Motor neuron (in vitro differentiated cells): Measurements from ENCODE around the gene SYT8. TPM values are rescaled to one million over a fixed set of nuclear protein-coding genes. Genes with fewer than 3 reads are reported as not detected.

ENCODE experiments used
- ATAC-seq, 8 experiments: fragments of 200-7000 bp; cut with Tn5 transposase; replicated peaks in 6 of 8; 2 replicates each; pipeline ENCODE4 v1.8.0; 2021; ENCODE audit warnings: mild to moderate bottlenecking in 8 of 8, moderate library complexity in 8 of 8
- H3K27ac ChIP-seq, 2 donors: fragments of 250-450 bp; sonication (Bioruptor Pico); 2 replicates each; pipeline ENCODE4 v1.9.0; 2021; ENCODE audit warnings: antibody characterized with exemption in 2 of 2, mild to moderate bottlenecking in 2 of 2, moderate library complexity in 1 of 2
- H3K4me1 ChIP-seq, 2 donors: fragments of 250-450 bp; sonication (Bioruptor Pico); replicated peaks in 1 of 2; 2 replicates each; pipeline ENCODE4 v1.6.1; 2021; ENCODE audit warnings: antibody characterized with exemption in 2 of 2, mild to moderate bottlenecking in 2 of 2, moderate library complexity in 1 of 2
- H3K4me3 ChIP-seq, 5 donors: fragments of 250-450 bp; sonication (Bioruptor Pico); 2 replicates each; pipeline ENCODE4 v1.9.0; 2021; ENCODE audit warnings: antibody characterized with exemption in 5 of 5, mild to moderate bottlenecking in 5 of 5, moderate library complexity in 4 of 5
- WGBS, 10 experiments: fragments of 450-650 bp; shearing (Covaris generic); methylation state at CpG; one replicate each; pipeline ENCODE4 v1.0.0; 2022; 5-methylcytosine and 5-hydroxymethylcytosine counted together
- in situ Hi-C, 9 experiments: fragments of 400-800 bp; cut with MboI; loops; one replicate each; pipeline ENCODE4 v1.15.0; 2021; ENCODE audit warnings: low sequenced_read_pairs in 9 of 9, low pct_unique_long_range_greater_than_20kb in 2 of 9; ENCODE audit not compliant: unreplicated experiment in 9 of 9
- total RNA-seq, 8 experiments: library from RNA; unstranded; fragments of 300-600 nt; gene quantifications; 2 replicates each; pipeline versions ENCODE4 v1.2.3 to v1.2.4, GENCODE V29; 2022

The SYT8 gene
- total RNA-seq, 8 experiments from 2014 or later = 0.27 to 2.0 (median 0.66) TPM; not detected in 3

GRCh38 chr11:1844221-1845094 lies 9.7 kb downstream of the SYT8 start:
- Histone ChIP-seq H3K4me3 (no peak overlapping the region), H3K27ac (no peak overlapping the region), H3K4me1 (no peaks in the 10 kb centered on the region)
- whole genome bisulfite sequencing, 10 experiments = 20 to 100% (median 74%) methylated on average over 1 to 9 of the region's 23 CpGs; no CpG with 5 or more reads in 2 of the 10 experiments
- in situ Hi-C loops = loop anchor here in 1 of 9 experiments (25.0 kb wide), 1 partner anchor 182 kb away; no protein-coding TSS in a partner anchor
- peak in 2 of 8 experiments; percentile 84 to 91 for ATAC-seq

- Histone ChIP-seq H3K4me3 (no peak overlapping the region), H3K4me1 (no peaks in the 10 kb centered on the region), H3K27ac (no peak overlapping the region)
- no peak for ATAC-seq
- WGBS, 10 experiments = 0 to 86% (median 50%) methylated on average over 1 of the region's 1 CpG; no CpG with 5 or more reads in 3 of the 10 experiments
- in situ Hi-C loops = loop anchor here in 1 of 9 experiments (25.0 kb wide), 1 partner anchor 183 kb away; no protein-coding TSS in a partner anchor
Measured at GRCh38 chr11:1845095-1845429, 10.3 kb downstream of the SYT8 start.

DNA sequence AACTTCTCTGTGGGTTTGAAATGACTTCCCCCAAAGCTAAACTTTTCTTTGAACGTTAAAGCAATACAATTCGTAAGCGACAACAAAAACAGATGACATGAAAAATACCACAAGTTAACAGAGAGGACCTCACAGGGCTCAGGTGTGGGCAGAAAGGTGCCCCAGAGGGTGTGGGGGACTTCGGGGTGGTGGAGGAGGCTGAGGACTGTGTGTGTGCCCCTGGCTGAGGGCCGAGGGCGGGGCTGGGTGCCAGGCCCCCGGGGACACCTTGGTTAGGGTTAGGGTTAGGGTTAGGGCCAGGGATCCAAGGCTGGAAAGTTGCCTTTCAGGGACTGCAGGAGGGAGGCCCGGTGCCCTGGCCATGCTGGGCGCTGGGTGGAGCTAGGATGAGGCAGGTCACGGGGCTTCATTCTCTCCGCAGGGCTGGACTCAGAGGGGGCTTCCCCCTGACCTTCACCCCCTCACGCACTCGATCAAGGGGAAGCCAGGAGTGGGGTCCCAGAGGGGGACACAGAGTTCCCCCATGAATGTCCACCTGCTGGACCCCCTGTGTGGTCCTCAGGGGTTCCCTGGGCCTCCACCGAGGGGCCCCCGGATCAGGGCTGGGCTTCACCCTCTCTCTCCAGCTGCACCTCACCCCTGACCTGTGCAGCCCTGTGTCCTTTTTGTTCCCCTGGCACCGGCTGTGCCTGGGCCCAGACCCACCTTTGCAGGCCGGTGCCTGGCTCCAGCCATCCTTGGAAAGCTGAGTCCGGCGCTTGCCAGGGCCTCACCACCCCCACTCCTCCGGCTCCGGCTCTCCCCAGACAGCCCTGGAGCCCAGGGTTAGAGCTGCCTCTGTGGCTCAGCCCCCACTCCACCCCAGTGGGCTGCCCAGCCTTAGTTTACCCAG lies 11.0 kb downstream of the SYT8 start:
- H3K4me3 ChIP-seq = no peak overlapping the region
- ATAC-seq = no peak
- WGBS, 10 experiments = 0 to 82% (median 73%) methylated on average over 1 to 3 of the region's 21 CpGs; no CpG with 5 or more reads in 5 of the 10 experiments
- no peaks in the 10 kb centered on the region for H3K4me1 ChIP-seq
- in situ Hi-C loops = loop anchor here in 1 of 9 experiments (25.0 kb wide), 1 partner anchor 184 kb away; no protein-coding TSS in a partner anchor
- H3K27ac ChIP-seq = no peak overlapping the region

DNA sequence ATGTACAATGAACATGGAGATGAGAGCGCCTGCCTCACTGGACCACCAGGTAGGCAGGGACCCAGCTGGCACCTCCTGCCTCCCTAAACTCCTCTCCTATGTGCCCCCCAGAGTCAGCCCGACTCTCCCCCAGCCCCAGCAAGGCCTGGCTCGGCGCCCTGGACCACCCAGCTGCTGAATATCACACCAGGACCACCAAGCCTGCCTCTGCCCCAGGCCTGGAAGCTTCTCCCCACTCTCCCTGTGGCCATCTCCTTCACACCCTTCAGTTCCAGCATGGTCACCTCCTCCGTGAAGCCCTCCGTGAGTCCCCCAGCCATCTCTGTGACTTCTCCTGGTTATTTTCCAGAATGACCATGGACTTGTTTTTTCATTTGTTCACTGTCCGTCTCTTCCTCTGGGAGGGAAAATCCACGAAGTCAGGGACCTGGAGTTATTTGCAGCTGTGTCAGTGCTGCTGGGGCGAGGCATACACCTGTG lies 11.7 kb downstream of the SYT8 start:
- Histone ChIP-seq H3K4me3 (no peak overlapping the region), H3K27ac (no peak overlapping the region), H3K4me1 (no peaks in the 10 kb centered on the region)
- WGBS, 10 experiments = 60 to 94% (median 71%) methylated on average over 1 to 3 of the region's 9 CpGs; no CpG with 5 or more reads in 7 of the 10 experiments
- ATAC-seq = no peak
- in situ Hi-C loops = loop anchor here in 1 of 9 experiments (25.0 kb wide), 1 partner anchor 184 kb away; no protein-coding TSS in a partner anchor

- in situ Hi-C loops = loop anchor here in 1 of 9 experiments (25.0 kb wide), 1 partner anchor 185 kb away; no protein-coding TSS in a partner anchor
- Histone ChIP-seq H3K4me3 (no peak overlapping the region), H3K4me1 (no peaks in the 10 kb centered on the region), H3K27ac (no peak overlapping the region)
- no peak for ATAC-seq
- 81 to 90% (median 87%) methylated on average over 2 to 11 of the region's 34 CpGs; no CpG with 5 or more reads in 7 of the 10 experiments for WGBS, 10 experiments
Measured at GRCh38 chr11:1847006-1847735, 12.4 kb downstream of the SYT8 start.

DNA sequence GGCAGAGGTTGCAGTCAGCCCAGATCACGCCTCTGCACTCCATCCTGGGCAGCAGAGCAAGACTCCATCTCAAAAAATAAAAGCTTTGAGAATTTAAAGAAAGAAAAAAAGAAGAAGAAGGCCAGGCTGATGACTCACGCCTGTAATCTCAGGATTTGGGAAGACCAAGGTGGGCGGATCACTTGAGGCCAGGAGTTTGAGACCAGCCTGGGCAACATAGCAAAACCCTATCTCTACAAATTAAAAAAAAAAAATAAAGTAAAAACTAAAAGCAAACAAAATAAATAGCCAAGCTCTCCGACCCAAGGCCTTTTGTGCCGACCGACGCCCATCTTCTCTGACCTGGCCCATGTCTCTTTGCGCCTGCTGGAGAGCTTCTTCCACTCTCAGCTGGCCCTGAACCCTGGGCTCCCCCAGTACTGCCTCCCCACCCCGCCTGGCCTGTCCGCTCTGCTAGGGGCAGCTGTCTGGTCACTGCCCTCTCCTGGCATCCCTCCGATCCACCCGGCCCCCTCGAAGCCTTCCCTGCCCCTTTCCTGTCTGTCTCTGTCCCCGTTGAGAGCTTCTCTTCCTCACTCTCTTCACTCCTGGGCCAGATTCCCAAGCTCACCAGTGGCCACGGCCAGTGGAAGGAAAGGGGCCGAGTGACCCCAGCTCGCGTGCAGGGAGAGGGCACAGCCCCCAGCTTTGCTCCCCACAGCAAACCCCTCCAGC lies 13.3 kb downstream of the SYT8 start:
- H3K4me3 ChIP-seq = no peak overlapping the region
- in situ Hi-C loops = loop anchor here in 1 of 9 experiments (25.0 kb wide), 1 partner anchor 186 kb away; no protein-coding TSS in a partner anchor
- no peak for ATAC-seq
- WGBS, 10 experiments = 40 to 100% (median 85%) methylated on average over 1 to 7 of the region's 18 CpGs; no CpG with 5 or more reads in 2 of the 10 experiments
- no peaks in the 10 kb centered on the region for H3K4me1 ChIP-seq
- no peak overlapping the region for H3K27ac ChIP-seq

GRCh38 chr11:1848640-1849430 lies 14.0 kb downstream of the SYT8 start:
- ATAC-seq = no peak
- Histone ChIP-seq H3K4me1 (no peaks in the 10 kb centered on the region), H3K27ac (no peak overlapping the region), H3K4me3 (no peak overlapping the region)
- in situ Hi-C loops = loop anchor here in 1 of 9 experiments (25.0 kb wide), 1 partner anchor 187 kb away; no protein-coding TSS in a partner anchor
- 67 to 100% (median 80%) methylated on average over 1 to 4 of the region's 19 CpGs; no CpG with 5 or more reads in 6 of the 10 experiments for WGBS, 10 experiments

GRCh38 chr11:1851468-1852180 lies 16.8 kb downstream of the SYT8 start:
- no peak for ATAC-seq
- Histone ChIP-seq H3K27ac (no peak overlapping the region), H3K4me1 (no peaks in the 10 kb centered on the region), H3K4me3 (no peak overlapping the region)
- 87 to 100% (median 92%) methylated on average over 1 to 4 of the region's 21 CpGs; no CpG with 5 or more reads in 6 of the 10 experiments for WGBS, 10 experiments
- in situ Hi-C loops = no loop called here

GRCh38 chr11:1852271-1852876 lies 17.6 kb downstream of the SYT8 start:
- 60 to 91% (median 80%) methylated on average over 1 to 9 of the region's 25 CpGs; no CpG with 5 or more reads in 4 of the 10 experiments for WGBS, 10 experiments
- in situ Hi-C loops = no loop called here
- no peak for ATAC-seq
- H3K4me3 ChIP-seq = no peak overlapping the region
- no peak overlapping the region for H3K27ac ChIP-seq
- H3K4me1 ChIP-seq = no peaks in the 10 kb centered on the region

DNA sequence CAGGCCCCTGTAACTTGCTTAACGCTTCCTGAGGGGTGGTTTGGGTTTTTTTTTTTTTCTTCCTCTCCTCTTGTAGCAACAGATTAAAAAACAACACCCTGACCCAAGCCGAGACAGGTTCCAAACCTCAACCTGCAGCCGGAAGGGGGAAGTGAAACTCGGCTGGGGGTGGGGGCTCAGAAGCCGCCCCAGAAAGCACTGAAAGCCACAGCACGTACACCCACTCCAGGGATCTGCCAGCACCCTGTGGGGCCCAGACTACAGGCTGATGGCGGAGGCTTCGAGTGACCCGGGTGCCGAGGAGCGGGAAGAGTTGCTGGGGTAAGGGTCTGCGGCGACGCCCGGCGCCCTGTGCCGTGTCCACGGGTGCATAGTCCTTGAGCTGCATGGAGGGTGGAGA lies 18.1 kb downstream of the SYT8 start, which contains the start of gene LSP1:
LSP1 (plus strand) TSS at position 208 of the 400 bp plus-strand sequence; CDS start at position 269, 61 bp downstream.
- in situ Hi-C loops = no loop called here
- WGBS, 10 experiments = 69 to 100% (median 75%) methylated on average over 1 to 7 of the region's 18 CpGs; no CpG with 5 or more reads in 5 of the 10 experiments
- no peak within 1 kb of the TSS for H3K4me3 ChIP-seq
- no peak for ATAC-seq
- no peak within 1 kb of the TSS for H3K27ac ChIP-seq
- H3K4me1 ChIP-seq = no peaks in the 10 kb centered on the region
